GM12878 (cell line): ENCODE results near the gene BICRA. TPM values are rescaled to one million over a fixed set of nuclear protein-coding genes. Genes with fewer than 3 reads are reported as not detected.

Experiments used
- ATAC-seq: fragments of 200-7000 bp; cut with Tn5 transposase; 3 replicates; pipeline ENCODE4 v1.9.1; 2020; ENCODE audit warnings: mild to moderate bottlenecking, moderate library complexity
- BruUV-seq: library from RNA; stranded (reverse); fragments of 400-500 nt; replicated peaks from 2 replicates; lab custom pipeline; 2021; lab: Mats Ljungman, UMichigan
- CTCF ChIA-PET: fragments of 300-600 bp; sonication (Branson Sonifier 250); formaldehyde crosslinking; extraction: SDS; loops from one replicate; lab custom pipeline; 2021; ENCODE audit warnings: inconsistent platforms; lab: Yijun Ruan, JAX
- POLR2A ChIA-PET: fragments of 350-600 bp; formaldehyde crosslinking; extraction: SDS; loops from one replicate; lab custom pipeline; 2021; ENCODE audit warnings: inconsistent platforms; lab: Charles Lee
- RAD21 ChIA-PET: fragments of 300-600 bp; sonication (Branson Sonifier 250); formaldehyde crosslinking; loops from one replicate; lab custom pipeline; 2023; ENCODE audit warnings: antibody characterized with exemption; ENCODE audit not compliant: unreplicated experiment; lab: Charles Lee
- SMC1A ChIA-PET: fragments of 300-600 bp; sonication (Branson Sonifier 250); formaldehyde crosslinking; loops from one replicate; lab custom pipeline; 2023; ENCODE audit not compliant: unreplicated experiment, uncharacterized antibody; lab: Charles Lee
- DNase-seq: peaks from one replicate; pipeline ENCODE4 v3.0.0-alpha.2; 2011; ENCODE audit warnings: low read depth, low spot score
- FAIRE-seq: peaks from 3 replicates; lab custom pipeline; 2011; peaks lifted over from hg19 to GRCh38; lab: Jason Lieb, UNC
- H2AFZ ChIP-seq: 2 replicates; pipeline ENCODE4 v1.6.0; 2011; ENCODE audit warnings: low read depth, low read length, control low read depth; ENCODE audit not compliant: control insufficient read depth
- H3K27ac ChIP-seq: 2 replicates; pipeline ENCODE4 v1.5.1; 2011; ENCODE audit warnings: control low read depth; ENCODE audit not compliant: control insufficient read depth, insufficient read depth
- H3K27me3 ChIP-seq, 2 experiments: replicated peaks in 1 of 2; 2 replicates each; pipeline versions ENCODE4 v1.6.0 to v1.6.1; 2011; ENCODE audit warnings: low read length in 1 of 2; ENCODE audit not compliant: control insufficient read depth in 2 of 2, insufficient read depth in 2 of 2
- H3K36me3 ChIP-seq, 2 experiments: 2 replicates each; pipeline ENCODE4 v1.5.1; 2011; ENCODE audit warnings: low read length in 1 of 2; ENCODE audit not compliant: control insufficient read depth in 2 of 2, insufficient read depth in 2 of 2
- H3K4me1 ChIP-seq: 2 replicates; pipeline ENCODE4 v1.6.1; 2011; ENCODE audit warnings: mild to moderate bottlenecking, low read length, moderate library complexity, mixed read lengths; ENCODE audit not compliant: control insufficient read depth, insufficient read depth
- H3K4me2 ChIP-seq: 2 replicates; pipeline ENCODE4 v1.6.0; 2011; ENCODE audit warnings: control low read depth; ENCODE audit not compliant: control insufficient read depth, insufficient read depth
- H3K4me3 ChIP-seq: fragments of 200-600 bp; sonication (generic); 2 replicates; pipeline ENCODE4 v1.5.1; 2016
- H3K79me2 ChIP-seq: 2 replicates; pipeline ENCODE4 v1.6.0; 2011; ENCODE audit warnings: low read length; ENCODE audit not compliant: control insufficient read depth, insufficient read depth
- H3K9ac ChIP-seq: 2 replicates; pipeline ENCODE4 v1.8.0; 2011; ENCODE audit warnings: low read length, control low read depth, mixed read lengths; ENCODE audit not compliant: control insufficient read depth, insufficient read depth
- H3K9me3 ChIP-seq: replicated peaks from 3 replicates; pipeline ENCODE4 v1.5.1; 2011; ENCODE audit warnings: mild to moderate bottlenecking, low read length; ENCODE audit not compliant: control insufficient read depth, insufficient read depth
- H4K20me1 ChIP-seq: 2 replicates; pipeline ENCODE4 v1.6.0; 2011; ENCODE audit not compliant: control insufficient read depth, insufficient read depth
- KAT2A ChIP-seq: conservative IDR thresholded peaks from 2 replicates; pipeline ENCODE4 v1.6.1; 2011; ENCODE audit warnings: low read depth, low read length; ENCODE audit not compliant: control insufficient read depth
- NFYB ChIP-seq: IDR thresholded peaks from 2 replicates; pipeline ENCODE4 v1.6.1; 2011; ENCODE audit warnings: low read depth, mild to moderate bottlenecking, low read length, improper control_type of control experiment, moderate library complexity; ENCODE audit not compliant: insufficient read depth
- NRF1 ChIP-seq: conservative IDR thresholded peaks from 2 replicates; pipeline ENCODE4 v1.6.1; 2011; ENCODE audit warnings: mild to moderate bottlenecking, low read depth, low read length, improper control_type of control experiment
- PAX8 ChIP-seq: fragments of 450-650 bp; IDR thresholded peaks from 2 replicates; pipeline ENCODE4 v1.6.1; 2017; ENCODE audit warnings: mild to moderate bottlenecking, moderate library complexity
- SUPT20H ChIP-seq: IDR thresholded peaks from 2 replicates; pipeline ENCODE4 v1.6.1; 2011; ENCODE audit warnings: low read depth, mild to moderate bottlenecking, low read length, moderate library complexity, borderline replicate concordance; ENCODE audit not compliant: control insufficient read depth
- YBX1 ChIP-seq: fragments of 450-650 bp; IDR thresholded peaks from 2 replicates; pipeline ENCODE4 v1.6.1; 2016; ENCODE audit warnings: antibody characterized with exemption
- WGBS: methylation state at CpG from one replicate; pipeline ENCODE4 v1.1.6; 2016; ENCODE audit warnings: low lambda C conversion rate; ENCODE audit not compliant: insufficient replicate concordance, insufficient coverage; ENCODE audit errors: missing lambda C conversion rate; 5-methylcytosine and 5-hydroxymethylcytosine counted together
- in situ Hi-C: fragments of 300-500 bp; cut with MboI; formaldehyde crosslinking; loops from 9 replicates; pipeline ENCODE4 v1.14.3; 2018; ENCODE audit warnings: mixed read lengths
- intact Hi-C: fragments of 100-400 bp; cut with micrococcal nuclease; formaldehyde crosslinking; loops from one replicate; pipeline ENCODE4 v1.14.2; 2022; ENCODE audit not compliant: unreplicated experiment
- polyA plus RNA-seq, 11 experiments: library from polyadenylated mRNA; depleted of rRNA in 4 of 11; unstranded in 6 of 11; stranded (reverse) in 5 of 11; fragments of >200 nt; fragmentation: Nextera tagmentation in 4 of 11; fragmentation: Illumina TruSeq in 1 of 11; extraction: Ambion mirVana in 4 of 11; extraction: Trizol in 1 of 11; gene quantifications; 1 replicate in 1 of 11; 2 replicates in 10 of 11; pipeline versions ENCODE4 v1.2.1 to v1.2.3, GENCODE V29; 2011 to 2016; ENCODE audit warnings: inconsistent platforms in 2 of 11, missing spikeins in 2 of 11, low read depth in 1 of 11
- total RNA-seq, 4 experiments: library from RNA; depleted of rRNA in 3 of 4; stranded (reverse); fragments of >200 nt in 3 of 4; fragmentation: Illumina TruSeq in 1 of 4; extraction: Trizol in 1 of 4; gene quantifications; 2 replicates each; pipeline versions ENCODE4 v1.2.1 to v1.2.3, GENCODE V29; 2013 to 2021
- TF ChIP-seq, protein P1 (sequence below): fragments of 150-350 bp; IDR thresholded peaks from 2 replicates; pipeline ENCODE4 v1.6.1; 2014; ENCODE audit warnings: mild to moderate bottlenecking, low read depth, low read length
- TF ChIP-seq, protein P2 (sequence below): IDR thresholded peaks from 2 replicates; pipeline ENCODE4 v1.6.1; 2012; ENCODE audit warnings: mild to moderate bottlenecking, low read depth, low read length
- TF ChIP-seq, protein P3 (sequence below): fragments of 450-650 bp; IDR thresholded peaks from 2 replicates; pipeline ENCODE4 v1.6.1; 2016; ENCODE audit warnings: mild to moderate bottlenecking, moderate library complexity, borderline replicate concordance

BICRA gene
- total and polyA plus RNA-seq, 10 of the 15 experiments (the other 5 are each of a cell fraction or from before 2014, with no cell fraction given): 0.11 to 15.3 (median 1.3) TPM

DNA sequence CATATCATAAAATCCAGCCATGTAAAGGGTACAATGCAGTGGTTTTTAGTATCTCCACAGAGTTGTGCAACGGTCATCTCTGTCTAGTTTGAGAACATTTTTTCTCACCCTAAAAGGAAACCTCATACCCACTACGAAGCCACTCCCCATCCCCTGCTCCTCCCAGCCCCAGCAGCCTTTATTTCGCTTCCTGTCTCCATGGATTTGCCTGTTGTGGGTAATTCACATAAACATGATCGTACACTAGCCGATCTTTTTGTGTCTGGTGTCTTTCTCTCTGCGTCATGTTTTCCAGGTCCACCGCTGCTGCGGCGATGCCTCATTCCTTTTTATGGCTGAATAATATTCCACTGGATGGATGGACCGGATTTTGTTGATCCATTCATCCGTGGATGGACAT is 28.6 kb downstream of the BICRA start (continued):
- TF ChIP-seq, protein P1, sequence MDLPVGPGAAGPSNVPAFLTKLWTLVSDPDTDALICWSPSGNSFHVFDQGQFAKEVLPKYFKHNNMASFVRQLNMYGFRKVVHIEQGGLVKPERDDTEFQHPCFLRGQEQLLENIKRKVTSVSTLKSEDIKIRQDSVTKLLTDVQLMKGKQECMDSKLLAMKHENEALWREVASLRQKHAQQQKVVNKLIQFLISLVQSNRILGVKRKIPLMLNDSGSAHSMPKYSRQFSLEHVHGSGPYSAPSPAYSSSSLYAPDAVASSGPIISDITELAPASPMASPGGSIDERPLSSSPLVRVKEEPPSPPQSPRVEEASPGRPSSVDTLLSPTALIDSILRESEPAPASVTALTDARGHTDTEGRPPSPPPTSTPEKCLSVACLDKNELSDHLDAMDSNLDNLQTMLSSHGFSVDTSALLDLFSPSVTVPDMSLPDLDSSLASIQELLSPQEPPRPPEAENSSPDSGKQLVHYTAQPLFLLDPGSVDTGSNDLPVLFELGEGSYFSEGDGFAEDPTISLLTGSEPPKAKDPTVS: no peak

DNA sequence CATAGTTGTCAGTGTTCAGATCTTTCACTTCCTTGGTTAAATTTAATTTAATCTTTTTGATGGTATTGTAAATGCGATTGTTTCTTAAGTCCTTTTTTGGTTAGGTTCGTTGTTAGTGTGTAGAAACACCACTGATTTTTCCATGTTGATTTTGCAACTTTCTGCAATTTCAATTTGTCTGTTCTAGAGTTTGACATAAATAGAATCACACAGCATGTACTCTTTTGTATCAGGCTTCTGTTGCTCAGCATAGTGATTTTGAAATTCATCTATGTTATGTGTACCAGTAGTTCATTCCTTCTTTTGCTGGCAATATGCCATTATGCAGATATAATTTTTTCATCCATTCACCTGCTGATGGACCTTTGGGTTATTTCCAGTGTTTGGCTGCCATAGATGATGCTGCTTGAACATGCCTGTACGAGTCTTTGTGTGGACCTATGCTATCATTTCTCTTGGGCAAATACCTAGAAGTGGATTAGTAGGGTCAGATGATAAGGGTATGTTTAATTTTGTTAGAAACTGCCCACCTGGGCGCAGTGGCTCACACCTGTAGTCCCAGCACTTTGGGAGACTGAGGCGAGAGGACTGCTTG is 33.1 kb downstream of the BICRA start:
- H3K27ac ChIP-seq: no peak overlapping the region
- H3K36me3 ChIP-seq: peaks cover 0 to 6% of the 10 kb centered on the region in 2 experiments; a peak in 2 of 4 replicates
- ATAC-seq: no peak
- no peaks in the 10 kb centered on the region for H3K4me1 ChIP-seq
- no peak for DNase-seq
- H3K4me3 ChIP-seq: no peak overlapping the region
- POLR2A ChIA-PET: no interaction called here
- no peak overlapping the region for H3K9ac ChIP-seq
- SMC1A ChIA-PET: no interaction called here
- 97% methylated on average over 5 of the region's 5 CpGs for WGBS
- no peaks in the 10 kb centered on the region for H4K20me1 ChIP-seq
- no peak overlapping the region for H2AFZ ChIP-seq
- in situ Hi-C loops: no loop called here
- no peak for FAIRE-seq
- no peaks in the 10 kb centered on the region for H3K27me3 ChIP-seq
- BruUV-seq: no TSS peak
- H3K9me3 ChIP-seq: no peaks in the 10 kb centered on the region
- CTCF ChIA-PET: no interaction called here
- H3K4me2 ChIP-seq: no peak overlapping the region
- RAD21 ChIA-PET: no interaction called here
- no peaks in the 10 kb centered on the region; the same call in 1 of the 2 replicates for H3K79me2 ChIP-seq
- intact Hi-C loops: no loop called here
- TF ChIP-seq KAT2A: no peak
- no peak for TF ChIP-seq YBX1
- no peak for TF ChIP-seq NRF1
- no peak for TF ChIP-seq SUPT20H
- TF ChIP-seq, protein P2, sequence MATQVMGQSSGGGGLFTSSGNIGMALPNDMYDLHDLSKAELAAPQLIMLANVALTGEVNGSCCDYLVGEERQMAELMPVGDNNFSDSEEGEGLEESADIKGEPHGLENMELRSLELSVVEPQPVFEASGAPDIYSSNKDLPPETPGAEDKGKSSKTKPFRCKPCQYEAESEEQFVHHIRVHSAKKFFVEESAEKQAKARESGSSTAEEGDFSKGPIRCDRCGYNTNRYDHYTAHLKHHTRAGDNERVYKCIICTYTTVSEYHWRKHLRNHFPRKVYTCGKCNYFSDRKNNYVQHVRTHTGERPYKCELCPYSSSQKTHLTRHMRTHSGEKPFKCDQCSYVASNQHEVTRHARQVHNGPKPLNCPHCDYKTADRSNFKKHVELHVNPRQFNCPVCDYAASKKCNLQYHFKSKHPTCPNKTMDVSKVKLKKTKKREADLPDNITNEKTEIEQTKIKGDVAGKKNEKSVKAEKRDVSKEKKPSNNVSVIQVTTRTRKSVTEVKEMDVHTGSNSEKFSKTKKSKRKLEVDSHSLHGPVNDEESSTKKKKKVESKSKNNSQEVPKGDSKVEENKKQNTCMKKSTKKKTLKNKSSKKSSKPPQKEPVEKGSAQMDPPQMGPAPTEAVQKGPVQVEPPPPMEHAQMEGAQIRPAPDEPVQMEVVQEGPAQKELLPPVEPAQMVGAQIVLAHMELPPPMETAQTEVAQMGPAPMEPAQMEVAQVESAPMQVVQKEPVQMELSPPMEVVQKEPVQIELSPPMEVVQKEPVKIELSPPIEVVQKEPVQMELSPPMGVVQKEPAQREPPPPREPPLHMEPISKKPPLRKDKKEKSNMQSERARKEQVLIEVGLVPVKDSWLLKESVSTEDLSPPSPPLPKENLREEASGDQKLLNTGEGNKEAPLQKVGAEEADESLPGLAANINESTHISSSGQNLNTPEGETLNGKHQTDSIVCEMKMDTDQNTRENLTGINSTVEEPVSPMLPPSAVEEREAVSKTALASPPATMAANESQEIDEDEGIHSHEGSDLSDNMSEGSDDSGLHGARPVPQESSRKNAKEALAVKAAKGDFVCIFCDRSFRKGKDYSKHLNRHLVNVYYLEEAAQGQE: no peak
- TF ChIP-seq, protein P3, sequence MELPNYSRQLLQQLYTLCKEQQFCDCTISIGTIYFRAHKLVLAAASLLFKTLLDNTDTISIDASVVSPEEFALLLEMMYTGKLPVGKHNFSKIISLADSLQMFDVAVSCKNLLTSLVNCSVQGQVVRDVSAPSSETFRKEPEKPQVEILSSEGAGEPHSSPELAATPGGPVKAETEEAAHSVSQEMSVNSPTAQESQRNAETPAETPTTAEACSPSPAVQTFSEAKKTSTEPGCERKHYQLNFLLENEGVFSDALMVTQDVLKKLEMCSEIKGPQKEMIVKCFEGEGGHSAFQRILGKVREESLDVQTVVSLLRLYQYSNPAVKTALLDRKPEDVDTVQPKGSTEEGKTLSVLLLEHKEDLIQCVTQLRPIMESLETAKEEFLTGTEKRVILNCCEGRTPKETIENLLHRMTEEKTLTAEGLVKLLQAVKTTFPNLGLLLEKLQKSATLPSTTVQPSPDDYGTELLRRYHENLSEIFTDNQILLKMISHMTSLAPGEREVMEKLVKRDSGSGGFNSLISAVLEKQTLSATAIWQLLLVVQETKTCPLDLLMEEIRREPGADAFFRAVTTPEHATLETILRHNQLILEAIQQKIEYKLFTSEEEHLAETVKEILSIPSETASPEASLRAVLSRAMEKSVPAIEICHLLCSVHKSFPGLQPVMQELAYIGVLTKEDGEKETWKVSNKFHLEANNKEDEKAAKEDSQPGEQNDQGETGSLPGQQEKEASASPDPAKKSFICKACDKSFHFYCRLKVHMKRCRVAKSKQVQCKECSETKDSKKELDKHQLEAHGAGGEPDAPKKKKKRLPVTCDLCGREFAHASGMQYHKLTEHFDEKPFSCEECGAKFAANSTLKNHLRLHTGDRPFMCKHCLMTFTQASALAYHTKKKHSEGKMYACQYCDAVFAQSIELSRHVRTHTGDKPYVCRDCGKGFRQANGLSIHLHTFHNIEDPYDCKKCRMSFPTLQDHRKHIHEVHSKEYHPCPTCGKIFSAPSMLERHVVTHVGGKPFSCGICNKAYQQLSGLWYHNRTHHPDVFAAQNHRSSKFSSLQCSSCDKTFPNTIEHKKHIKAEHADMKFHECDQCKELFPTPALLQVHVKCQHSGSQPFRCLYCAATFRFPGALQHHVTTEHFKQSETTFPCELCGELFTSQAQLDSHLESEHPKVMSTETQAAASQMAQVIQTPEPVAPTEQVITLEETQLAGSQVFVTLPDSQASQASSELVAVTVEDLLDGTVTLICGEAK: no peak
- TF ChIP-seq PAX8: no peak
- no peak for TF ChIP-seq NFYB
